Measurements from ENCODE around the gene GATAD2A.
"Not testable (repeated sequence)": the region's sequence is repeated elsewhere in the genome, so short reads cannot be mapped to it uniquely, and the experiment has no call there.

GATAD2A gene

DNA sequence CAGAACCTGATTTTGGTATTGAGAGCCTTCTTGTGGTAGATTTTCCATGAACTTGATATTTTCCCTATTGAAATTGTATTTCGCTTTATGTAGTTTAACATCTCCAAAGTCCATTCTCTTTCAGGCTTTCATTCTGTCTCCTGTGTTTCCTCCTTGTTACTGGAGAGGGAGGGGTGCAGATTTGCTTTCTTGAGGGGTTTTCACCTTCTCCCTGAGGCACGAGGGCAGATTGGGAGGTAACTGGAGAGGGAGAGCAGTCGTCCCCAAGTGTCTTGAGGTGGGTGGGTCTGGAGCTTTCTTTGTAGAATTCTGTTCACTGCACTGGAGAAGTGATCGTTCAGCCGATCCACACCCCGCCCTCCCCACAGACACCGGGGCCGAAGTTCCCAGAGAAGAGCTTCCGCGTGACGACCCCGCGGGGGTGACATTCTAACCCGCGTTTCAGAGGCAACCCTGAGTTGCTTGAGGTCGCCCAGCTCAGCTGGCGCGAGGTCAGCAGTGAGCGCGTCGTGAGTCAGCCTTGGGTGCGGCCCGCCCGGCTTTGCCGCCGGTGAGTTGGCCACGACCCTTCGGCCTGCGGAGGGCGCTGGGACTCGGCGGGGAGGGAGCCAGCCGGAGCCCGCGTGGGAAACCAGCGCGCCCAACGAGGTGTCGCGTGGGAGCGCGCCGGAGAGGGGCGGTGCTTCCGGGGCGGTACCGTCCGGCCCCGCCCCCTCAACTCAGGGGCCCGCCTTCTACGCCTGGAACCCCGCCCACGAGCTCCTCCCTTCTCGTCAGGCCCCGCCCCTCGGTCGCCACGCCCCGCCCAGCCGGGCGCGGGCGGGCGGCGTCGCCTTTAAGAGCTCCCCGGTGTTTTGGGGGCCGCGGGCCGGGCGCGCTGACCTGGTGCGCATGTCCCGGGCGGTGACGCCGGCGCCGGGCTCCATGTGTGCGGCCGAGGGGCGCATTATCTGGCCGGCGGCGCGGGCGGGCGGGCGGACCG is at the start of gene GATAD2A:
TSS of gene GATAD2A (plus strand) at position 797 of the 982 bp plus-strand sequence. CDS start 59,671 bp downstream, outside the sequence.
- peak; percentile 89 for DNase-seq

DNA sequence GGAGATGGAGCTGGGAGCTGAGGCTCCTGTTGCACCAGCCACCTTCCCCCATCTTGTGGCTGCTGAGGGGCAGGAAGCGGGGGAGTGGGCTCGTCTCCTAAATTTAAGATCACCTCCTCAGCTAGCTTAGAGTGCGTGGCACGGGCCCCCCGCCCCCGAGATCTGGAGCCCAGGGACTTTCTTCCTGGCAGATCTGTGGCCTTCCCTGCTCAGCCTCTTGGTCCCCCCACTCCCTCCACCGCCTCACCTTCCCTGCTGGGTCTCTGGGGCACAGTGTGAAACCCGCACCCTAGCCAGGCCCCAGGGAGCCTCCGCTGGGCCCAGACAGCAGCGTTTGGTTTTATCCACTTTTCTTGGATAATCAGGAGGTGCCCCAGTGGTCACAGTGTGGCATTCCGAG is 49.0 kb upstream of the GATAD2A start:
- DNase-seq, result no peak

- DNase-seq, result no peak
Measured at GRCh38 chr19:19356901-19357566, 48.4 kb upstream of the GATAD2A start.

GRCh38 chr19:19361075-19361594 is 44.3 kb upstream of the GATAD2A start:
- DNase-seq, result peak; percentile 70

GRCh38 chr19:19362075-19362474 is 43.4 kb upstream of the GATAD2A start:
- DNase-seq, result no peak

DNA sequence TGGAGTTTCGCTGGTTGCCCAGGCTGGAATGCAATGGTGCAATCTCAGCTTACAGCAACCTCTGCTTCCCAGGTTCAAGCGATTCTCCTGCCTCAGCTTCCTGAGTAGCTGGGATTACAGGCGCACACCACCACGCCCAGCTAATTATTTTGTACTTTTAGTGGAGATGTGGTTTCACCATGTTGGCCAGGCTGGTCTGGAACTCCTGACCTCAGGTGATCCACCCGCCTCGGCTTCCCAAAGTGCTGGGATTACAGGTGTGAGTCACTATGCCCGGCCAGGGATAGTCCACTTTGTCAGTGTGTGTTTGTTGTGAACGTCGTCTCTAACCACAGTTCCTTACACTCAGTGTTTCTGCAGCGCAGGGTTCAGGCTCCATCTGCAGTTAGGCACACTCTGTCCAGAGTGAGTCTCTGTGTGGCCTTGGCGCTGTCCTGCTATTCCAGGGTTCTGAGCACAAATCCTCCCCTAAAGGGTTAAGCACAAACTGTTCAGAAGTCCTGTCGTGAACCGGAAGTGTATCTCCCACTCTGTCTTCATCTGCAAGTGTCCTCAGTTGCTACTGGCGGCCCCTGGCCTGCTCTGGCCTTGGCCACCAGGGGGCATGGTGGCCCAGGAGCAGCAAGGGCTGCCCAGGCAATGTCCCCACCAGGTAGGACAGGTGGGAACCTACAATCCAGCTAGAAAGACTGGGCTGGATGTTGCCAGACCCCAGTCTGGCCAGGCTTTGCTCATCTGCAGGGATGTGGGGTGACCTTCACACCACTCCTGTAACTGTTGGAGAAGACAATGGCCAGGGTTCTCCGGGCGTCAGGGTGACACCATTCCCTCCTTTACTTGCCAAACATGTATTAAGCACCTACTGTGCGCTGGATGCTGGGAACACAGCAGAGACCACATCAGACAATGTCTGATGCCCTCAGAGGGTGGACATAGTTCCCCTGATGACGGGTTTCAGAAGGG is 38.8 kb upstream of the GATAD2A start:
- peak; percentile 77 for DNase-seq

GRCh38 chr19:19368087-19368486 is 37.4 kb upstream of the GATAD2A start:
- DNase-seq, result no peak

- no peak for DNase-seq
Measured at GRCh38 chr19:19371059-19371458, 34.4 kb upstream of the GATAD2A start.

DNA sequence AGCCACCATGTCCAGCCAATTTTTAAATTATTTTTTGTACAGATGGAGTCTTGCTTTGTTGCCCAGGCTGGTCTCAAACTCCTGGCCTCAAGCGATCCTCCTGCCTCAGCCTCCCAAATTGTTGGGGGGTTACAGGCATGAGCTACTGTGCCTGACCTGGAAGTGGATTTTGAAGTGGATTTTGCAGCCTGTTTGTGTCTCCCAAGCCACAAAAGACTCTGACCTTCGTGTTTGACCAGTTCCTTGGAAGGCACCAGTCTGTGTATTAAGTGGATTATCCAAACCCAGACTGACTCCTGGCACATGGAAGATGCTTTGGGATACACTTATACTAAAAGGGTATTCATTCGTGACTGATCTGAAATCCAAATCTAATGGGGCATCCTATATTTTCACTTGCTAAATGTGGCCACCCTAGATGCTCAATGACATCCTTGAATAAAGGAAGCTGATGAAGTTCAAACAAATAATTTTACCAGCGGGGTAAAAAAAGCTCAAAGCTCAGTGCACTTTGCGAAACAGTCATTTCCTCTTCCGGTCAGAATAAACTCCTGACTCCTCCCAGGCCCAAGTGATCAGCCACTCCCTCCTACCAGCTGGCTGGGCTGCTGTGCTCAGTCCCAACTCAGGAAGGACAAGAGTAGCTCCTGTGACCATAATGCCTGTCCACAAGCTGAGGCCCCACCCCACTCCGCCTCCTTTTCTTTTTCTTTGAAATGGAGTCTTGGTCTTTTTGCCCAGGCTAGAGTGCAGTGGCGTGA is 32.6 kb upstream of the GATAD2A start:
- peak; percentile 69 for DNase-seq

- DNase-seq, result no peak
Measured at GRCh38 chr19:19379527-19379926, 25.9 kb upstream of the GATAD2A start.

GRCh38 chr19:19380316-19380715 is 25.2 kb upstream of the GATAD2A start:
- not testable (repeated sequence) for DNase-seq

- no peak for DNase-seq
Measured at GRCh38 chr19:19381007-19381926, 24.2 kb upstream of the GATAD2A start.

- DNase-seq, result no peak
Measured at GRCh38 chr19:19382118-19382517, 23.4 kb upstream of the GATAD2A start.

DNA sequence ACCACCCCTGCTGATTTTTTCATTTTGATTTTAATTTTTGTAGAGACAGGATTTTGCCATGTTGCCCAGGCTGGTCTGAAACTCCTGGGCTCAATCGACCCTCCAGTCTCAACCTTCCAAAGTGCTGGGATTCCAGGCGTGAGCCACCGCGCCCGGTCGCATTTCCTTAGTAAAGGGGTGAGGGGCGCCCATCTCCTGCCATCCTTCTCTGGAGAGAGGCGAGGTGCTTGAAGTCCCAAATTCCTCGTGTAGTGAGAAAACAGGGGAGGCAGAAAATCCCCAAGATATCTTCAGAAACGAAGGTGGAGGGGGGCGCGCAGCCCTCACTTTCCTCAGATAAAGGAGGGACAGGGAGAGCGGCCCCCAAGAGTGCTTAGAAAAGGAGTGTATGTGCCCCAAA is 21.0 kb upstream of the GATAD2A start:
- no peak for DNase-seq

DNA sequence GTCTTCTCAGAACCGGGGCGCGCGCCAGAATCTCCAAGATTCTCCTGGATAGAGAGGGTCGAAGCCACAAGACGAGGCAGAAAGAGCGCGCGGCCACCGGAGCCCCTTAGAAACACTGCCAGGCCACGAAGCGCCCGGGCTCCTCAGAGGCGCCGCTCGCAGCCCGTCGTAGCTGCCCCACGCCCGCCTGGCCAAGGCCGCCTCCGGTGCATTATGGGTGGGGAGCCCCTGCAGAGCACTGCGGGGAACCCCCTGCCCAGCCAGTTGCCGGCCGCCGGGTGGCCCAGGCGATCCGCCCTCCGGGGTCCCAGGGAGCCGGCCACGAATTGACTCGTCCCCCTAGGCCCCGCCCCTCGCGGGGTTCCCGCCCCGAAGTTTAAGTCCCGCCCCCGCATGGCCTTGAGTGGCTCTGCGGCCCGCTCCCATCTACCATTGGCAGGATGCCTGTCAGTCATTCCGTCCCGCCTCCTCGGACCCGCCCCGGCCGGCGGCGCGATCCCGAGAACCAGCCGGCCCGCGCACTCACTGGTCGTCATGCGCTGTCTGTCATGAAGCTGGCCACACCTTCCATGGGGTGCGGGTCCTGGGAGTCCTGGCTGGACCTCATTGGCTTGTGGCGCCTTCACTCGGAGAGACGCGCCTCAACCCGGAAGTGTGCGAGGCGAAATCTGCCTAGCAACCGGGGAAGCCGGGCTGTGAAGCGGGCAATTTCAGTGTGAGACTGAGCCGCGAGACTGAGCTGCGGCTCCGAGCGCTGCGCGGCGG is 20.2 kb upstream of the GATAD2A start:
- peak; percentile 100 for DNase-seq

- DNase-seq, result peak; percentile 25
Measured at GRCh38 chr19:19385896-19386869, 19.3 kb upstream of the GATAD2A start.

DNA sequence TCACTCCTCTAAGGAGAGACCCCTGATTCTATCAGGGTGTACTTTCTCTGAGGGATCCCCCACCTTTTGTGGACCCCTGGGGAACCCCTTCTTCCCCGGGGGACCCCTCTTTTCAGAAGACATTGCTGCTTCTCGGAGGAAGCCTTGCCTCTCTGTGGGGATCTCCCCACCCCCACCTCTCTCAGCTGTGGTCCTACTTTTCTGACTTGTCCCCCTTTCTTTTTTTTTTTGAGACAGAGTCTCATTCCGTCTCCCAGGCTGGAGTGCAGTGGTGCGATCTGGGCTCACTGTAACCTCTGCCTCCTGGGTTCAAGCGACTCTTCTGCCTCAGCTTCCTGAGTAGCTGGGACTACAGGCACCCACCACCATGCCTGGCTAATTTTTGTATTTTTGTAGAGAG is 18.4 kb upstream of the GATAD2A start:
- DNase-seq, result no peak

All from CD4-positive, alpha-beta T cell treated with Interferon gamma for 1 hour (primary cell).